Heart left ventricle (tissue), 13 donors: ENCODE results near the gene ZNF536.

Experiments used
- POLR2A ChIP-seq, 2 donors: fragments of 450-650 bp; IDR thresholded peaks; one replicate each; pipeline ENCODE4 v1.6.1; 2017; ENCODE audit warnings: antibody characterized with exemption in 2 of 2, mild to moderate bottlenecking in 2 of 2, moderate library complexity in 2 of 2
- TF ChIP-seq, protein P1 (sequence below), 12 donors: fragments of 200-600 bp; sonication (generic) in 4 of 12; IDR thresholded peaks; one replicate each; pipeline versions ENCODE4 v1.5.0 to v1.8.0; 2018 to 2022; ENCODE audit warnings: antibody characterized with exemption in 12 of 12, mild to moderate bottlenecking in 5 of 12
- donor health status: ischemic (EF 13 %, LVEDD 7.1; RV severe dilation, severe dysfunction).
- donor health status: DM: no; HTN: yes; CAD: no.
- donor health status: DM: no; HTN: no; CAD: no.
- donor health status: ischemic (EF 25% LVEDD 6.9; RV normal size, moderate dysfunction).
- donor health status: ischemic (EF 25% LVEDD 5.7; RV mildly dilated, moderate dysfunction).
- donor health status: ischemic (EF 35%, LVEDD 5.7; RV mildly dilated, moderate dysfunction).
- donor health status: nonischemic (EF 11% LVEDD 7.7; RV severe dilation, severe dysfunction).
- donor health status: DM: yes; HTN: yes; CAD: no.
- donor health status: PGD.
- donor health status: ischemic (EF 29% LVEDD 5.4; RV normal size, mild dysfunction).
- donor health status: nonischemic (EF 23%, LVEDD 6.1; RV moderate dilation, normal function).

DNA sequence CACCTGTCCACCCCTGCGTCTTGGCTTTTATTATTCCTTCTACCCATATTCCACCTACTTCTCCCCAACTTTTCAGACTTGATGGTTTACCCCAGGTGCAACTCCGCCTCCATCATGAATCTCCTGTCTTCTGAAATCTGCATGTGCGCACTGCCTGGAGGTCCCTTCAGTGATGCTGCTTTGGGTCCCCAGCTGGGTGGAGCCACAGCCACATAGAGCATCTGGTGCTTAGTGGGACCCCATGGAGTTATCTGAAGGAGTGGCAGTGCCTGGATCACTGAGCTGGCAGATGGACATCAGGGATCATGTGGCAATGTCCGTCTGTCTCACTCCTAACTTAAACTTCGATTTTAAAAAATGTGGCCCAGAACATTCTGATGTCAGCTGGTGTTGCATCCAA is 13.5 kb downstream of the ZNF536 start:
- TF ChIP-seq, protein P1, sequence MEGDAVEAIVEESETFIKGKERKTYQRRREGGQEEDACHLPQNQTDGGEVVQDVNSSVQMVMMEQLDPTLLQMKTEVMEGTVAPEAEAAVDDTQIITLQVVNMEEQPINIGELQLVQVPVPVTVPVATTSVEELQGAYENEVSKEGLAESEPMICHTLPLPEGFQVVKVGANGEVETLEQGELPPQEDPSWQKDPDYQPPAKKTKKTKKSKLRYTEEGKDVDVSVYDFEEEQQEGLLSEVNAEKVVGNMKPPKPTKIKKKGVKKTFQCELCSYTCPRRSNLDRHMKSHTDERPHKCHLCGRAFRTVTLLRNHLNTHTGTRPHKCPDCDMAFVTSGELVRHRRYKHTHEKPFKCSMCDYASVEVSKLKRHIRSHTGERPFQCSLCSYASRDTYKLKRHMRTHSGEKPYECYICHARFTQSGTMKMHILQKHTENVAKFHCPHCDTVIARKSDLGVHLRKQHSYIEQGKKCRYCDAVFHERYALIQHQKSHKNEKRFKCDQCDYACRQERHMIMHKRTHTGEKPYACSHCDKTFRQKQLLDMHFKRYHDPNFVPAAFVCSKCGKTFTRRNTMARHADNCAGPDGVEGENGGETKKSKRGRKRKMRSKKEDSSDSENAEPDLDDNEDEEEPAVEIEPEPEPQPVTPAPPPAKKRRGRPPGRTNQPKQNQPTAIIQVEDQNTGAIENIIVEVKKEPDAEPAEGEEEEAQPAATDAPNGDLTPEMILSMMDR (IDR thresholded peaks at IDR 0.05), result no peak
- TF ChIP-seq POLR2A (IDR thresholded peaks at IDR 0.05), result no peak
